SK-N-MC (cell line): Measurements from ENCODE around the gene PTPRB.

ENCODE experiments used
- EZH2 ChIP-seq: fragments of 200-600 bp; sonication (generic); IDR thresholded peaks from one replicate; pipeline ENCODE4 v1.6.1; 2017; ENCODE audit warnings: antibody characterized with exemption
- FOXP2 ChIP-seq: optimal IDR thresholded peaks from 2 replicates; pipeline ENCODE3; 2011; ENCODE audit warnings: mild to moderate bottlenecking, moderate library complexity; ENCODE audit not compliant: insufficient read depth; ENCODE audit errors: extremely low read length, control extremely low read depth

DNA sequence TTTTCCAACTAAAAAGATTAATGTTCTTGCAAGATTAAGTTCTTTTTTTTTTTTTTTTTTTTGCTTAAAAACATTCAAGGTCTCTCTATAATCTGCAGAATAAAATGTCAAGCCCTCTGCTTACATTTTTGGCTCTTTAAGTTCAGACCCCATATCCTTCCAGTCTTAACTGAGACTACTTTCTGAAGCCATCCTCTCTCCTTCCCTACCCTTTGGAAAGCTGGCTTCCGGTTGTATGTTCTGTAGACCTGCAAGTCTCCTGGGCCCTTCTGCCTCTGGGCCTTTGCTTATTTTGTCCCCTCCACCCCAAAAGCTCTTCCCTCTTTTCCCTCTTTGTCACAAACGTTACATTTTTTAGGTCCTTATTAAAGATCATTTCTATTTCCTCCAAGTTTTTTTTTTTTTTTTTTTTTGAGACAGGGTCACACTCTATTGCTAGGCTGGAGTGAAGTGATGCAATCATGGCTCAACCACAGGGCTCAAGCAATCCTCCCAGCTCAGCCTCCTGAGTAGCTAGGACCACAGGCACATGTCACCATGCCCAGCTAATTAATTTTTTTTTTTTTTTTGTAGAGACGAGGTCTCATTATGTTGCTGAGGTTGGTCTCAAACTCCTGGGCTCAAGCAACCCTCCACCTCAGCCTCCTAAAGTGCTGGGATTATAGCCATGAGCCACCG lies 46.5 kb downstream of the PTPRB start:
- no peak for TF ChIP-seq FOXP2
- no peak for TF ChIP-seq EZH2
